Glomerular visceral epithelial cell (primary cell): ENCODE data around the gene RMDN3.

ENCODE experiments used
- DNase-seq: peaks from one replicate; pipeline ENCODE4 v3.0.0-alpha.2; 2016; ENCODE audit errors: extremely low spot score

The RMDN3 gene

DNA sequence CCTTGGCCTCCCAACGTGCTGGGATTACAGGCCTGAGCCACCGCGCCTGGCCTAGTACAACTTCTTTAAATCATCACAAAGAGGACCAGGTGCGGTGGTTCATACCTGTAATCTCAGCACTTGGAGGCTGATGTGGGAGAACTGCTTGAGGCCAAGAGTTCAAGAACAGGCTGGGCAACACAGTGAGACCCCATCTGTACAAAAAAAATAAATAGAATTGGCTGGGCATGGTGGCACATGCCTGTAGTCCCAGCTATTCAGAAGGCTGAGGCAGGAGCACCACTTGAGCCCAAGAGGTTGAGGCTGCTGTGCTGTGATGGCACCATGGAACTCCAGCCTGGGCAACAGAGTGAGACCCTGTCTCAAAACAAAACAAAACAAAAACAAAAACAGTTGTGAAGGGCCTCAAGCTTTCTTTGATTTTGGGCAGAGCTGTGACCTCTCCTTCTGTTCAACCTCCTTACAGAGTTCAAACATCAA is 5.9 kb downstream of the RMDN3 start:
- DNase-seq: no peak

DNA sequence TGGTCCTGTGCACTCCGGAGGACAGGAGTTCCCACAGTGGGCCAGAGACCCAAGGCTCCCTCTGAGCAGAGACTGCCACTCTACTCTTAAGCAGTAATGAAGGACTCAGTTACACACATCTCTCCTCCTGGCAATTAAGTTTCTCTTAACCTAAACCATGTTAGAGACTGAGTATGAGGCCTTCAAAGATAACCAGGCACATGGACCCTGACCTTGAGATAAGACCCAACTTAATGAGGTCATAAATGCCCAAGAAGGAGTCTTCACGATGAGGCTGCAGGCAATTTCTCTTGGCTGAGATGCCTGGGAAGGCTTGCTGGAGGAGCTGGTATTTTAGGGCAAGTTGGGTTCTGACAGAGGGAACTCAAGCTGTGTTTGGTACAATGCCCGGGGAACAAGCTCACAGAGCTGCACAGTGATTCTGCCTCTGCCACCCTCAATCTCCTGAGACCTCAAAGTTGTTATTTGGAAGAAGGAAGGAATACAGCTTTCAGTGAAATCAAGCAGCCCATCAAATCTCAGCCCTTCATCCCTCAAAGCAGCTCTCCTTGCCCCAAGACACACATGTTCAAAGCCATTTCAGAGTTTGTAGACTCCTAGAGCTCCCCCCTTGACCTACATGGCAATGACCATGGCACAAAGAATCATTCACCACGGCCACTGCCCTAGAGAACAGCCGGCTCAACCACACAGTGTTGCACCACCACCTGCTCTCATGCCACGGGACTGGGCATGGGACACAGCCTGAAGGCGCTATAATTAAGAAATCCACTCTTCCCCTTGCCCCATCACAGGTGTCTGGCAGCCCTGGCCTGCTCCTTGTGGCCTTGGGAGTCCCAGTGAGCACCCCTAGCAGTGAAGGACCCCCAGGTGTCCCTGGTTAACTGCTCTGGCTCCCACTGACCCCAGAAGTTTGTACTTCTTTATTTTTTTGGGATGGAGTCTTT is 7.1 kb downstream of the RMDN3 start:
- DNase-seq: no peak

GRCh38 chr15:40746916-40747418 is 8.1 kb downstream of the RMDN3 start:
- no peak for DNase-seq

GRCh38 chr15:40744815-40745152 is 10.3 kb downstream of the RMDN3 start:
- DNase-seq: no peak

- peak; percentile 68 for DNase-seq
These were observed 10.9 kb downstream of the RMDN3 start for GRCh38 chr15:40743921-40744814.

DNA sequence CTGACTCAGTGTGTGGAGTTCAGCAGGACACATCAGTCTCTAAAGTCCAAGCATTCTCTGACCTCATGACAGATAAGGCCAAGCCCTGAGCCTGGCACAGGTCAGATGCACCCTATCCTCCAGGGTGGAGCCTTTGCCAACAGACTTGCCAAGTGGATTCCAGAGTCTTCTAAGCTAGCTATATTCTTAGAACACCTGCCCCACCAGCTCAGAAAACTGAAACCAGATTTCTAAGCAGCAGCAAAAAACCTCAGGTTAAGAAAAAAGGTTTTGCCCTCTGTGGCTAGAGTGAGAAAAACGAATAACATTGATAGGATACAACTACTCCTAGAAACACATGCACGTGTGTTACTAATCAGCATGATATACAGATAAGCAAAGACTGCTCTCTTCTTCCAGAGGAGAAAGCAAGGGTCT is 11.6 kb downstream of the RMDN3 start:
- DNase-seq: no peak

- DNase-seq: no peak
These were observed 15.2 kb downstream of the RMDN3 start for GRCh38 chr15:40739854-40740253.

DNA sequence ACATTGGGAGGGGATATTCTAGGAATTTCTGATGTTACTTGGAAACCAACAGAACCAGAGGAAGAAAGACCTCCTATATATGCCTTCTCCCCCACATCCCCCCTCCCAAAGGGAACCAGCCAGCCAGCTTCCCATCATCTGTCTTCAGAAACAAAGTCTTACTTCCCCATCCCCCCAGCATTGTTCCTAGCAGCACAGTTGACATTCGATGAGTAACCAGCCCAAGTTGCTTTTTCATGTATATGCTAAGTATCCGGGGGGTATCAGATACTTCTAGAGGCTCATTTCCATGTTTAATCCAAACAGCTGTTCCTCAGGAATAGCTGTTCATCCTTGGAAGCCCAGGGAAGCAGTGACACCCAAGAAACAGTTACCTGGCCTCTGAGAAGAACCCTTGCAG is 16.0 kb downstream of the RMDN3 start:
- no peak for DNase-seq

GRCh38 chr15:40737048-40737447 is 18.0 kb downstream of the RMDN3 start:
- no peak for DNase-seq

- DNase-seq: no peak
These were observed 18.5 kb downstream of the RMDN3 start for GRCh38 chr15:40736575-40736974.

DNA sequence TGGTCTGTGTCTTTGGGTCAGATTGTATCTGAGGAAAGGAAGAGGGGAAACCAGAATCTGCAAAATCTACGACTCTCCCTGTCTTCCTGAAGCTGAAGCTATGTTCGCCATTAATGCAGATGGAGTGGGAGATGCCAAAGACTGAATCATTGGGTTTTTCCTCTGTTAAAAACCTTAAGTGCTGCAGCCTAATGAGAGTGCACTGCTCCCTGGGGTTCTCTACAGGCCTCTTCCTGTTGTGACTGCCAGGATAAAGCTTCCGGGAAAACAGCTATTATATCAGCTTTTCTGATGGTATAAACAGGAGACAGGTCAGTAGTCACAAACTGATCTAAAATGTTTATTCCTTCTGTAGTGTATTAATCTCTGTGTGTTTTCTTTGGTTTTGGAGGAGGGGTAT is 24.0 kb downstream of the RMDN3 start:
- no peak for DNase-seq

DNA sequence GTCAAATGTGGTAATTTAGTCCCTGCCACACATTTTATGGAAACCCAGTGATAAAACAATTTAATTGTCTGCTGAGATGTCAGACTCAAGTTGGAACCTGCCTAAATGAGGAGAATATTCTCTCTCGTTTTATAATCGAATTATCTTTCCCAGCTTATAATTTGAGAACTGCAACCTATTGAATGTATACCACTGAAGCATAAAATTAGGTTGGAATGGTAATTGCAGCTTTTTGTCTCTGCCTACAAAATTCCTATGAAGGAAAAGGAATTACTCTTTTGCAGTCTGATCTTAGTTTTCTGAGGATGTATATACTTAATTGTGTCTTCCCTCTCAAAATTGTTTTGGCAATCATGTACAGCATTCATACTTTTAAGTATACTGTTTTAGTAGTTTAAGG is 31.1 kb downstream of the RMDN3 start:
- DNase-seq: no peak

- no peak for DNase-seq
These were observed 32.1 kb downstream of the RMDN3 start for GRCh38 chr15:40722934-40723333.

GRCh38 chr15:40722354-40722753 is 32.7 kb downstream of the RMDN3 start:
- DNase-seq: no peak

DNA sequence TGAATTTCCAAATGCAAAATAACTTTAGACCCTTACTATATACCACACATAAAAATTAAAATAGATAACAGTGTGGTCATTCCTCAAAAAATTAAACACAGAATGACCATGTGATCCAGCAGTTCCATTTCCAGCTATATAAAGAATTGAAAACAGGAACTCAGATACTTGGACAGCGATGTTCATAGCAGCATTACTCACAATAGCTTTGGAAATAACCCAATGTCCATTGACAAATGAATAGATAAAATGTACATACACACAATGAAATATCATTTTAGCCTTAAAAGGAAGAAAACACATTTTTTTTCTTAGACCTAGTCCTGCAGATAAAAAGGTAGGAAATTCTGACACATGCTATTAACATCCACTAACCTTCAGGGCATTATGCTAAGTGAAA is 33.4 kb downstream of the RMDN3 start:
- no peak for DNase-seq

DNA sequence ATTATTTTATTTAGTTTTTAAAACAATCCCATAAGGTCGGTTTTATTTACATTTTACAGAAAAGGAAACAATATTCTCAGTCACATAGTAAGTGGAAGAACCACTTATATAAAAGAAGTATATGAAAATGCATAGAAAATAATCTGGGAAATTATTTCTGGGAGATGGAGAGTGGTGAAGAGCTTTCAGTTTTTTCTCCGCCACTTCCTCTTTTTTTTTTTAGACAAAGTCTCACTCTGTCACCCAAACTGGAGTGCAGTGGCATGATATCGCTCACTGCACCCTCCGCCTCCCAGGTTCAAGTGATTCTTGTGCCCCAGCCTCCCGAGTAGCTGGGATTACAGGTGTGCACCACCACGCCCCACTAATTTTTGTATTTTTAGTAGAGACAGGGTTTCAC is 38.9 kb downstream of the RMDN3 start:
- DNase-seq: no peak

- no peak for DNase-seq
These were observed 40.9 kb downstream of the RMDN3 start for GRCh38 chr15:40714144-40714543.

DNA sequence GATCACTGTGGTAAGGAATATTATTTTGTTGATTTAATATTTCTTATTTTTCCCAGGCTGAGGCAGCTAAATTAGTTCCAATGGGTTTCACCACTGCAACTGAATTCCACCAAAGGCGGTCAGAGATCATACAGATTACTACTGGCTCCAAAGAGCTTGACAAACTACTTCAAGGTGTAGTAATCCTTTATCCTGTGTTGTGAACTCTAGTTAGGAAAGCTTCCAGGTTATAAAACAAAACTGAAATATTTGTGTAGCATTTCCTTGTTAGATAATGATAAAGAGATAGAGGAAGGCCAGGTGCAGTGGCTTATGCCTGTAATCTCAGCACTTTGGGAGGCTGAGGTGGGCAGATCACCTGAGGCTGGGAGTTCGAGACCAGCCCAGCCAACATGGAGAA is 48.9 kb downstream of the RMDN3 start:
- DNase-seq: no peak

GRCh38 chr15:40702077-40702476 is 53.0 kb downstream of the RMDN3 start:
- no peak for DNase-seq

- no peak for DNase-seq
These were observed 57.1 kb downstream of the RMDN3 start for GRCh38 chr15:40697916-40698315.

- DNase-seq: no peak
These were observed 58.8 kb downstream of the RMDN3 start for GRCh38 chr15:40696228-40696627.

GRCh38 chr15:40695469-40695890 is 59.6 kb downstream of the RMDN3 start:
- peak; percentile 43 for DNase-seq
